Thoracic aorta (tissue), 2 donors: Measurements from ENCODE around the gene GTF2I. TPM values are rescaled to one million over a fixed set of nuclear protein-coding genes. Genes with fewer than 3 reads are reported as not detected.
"Not testable (repeated sequence)": the region's sequence is repeated elsewhere in the genome, so short reads cannot be mapped to it uniquely, and the experiment has no call there.

ENCODE experiments used
- ATAC-seq: fragments of 150-250 bp; one replicate; pipeline ENCODE4 v1.8.0; 2017; ENCODE audit warnings: low read depth; ENCODE audit not compliant: insufficient number of reproducible peaks, low FRiP score
- DNase-seq: peaks from one replicate; pipeline ENCODE4 v3.0.0-alpha.2; 2020; ENCODE audit warnings: low spot score
- H3K27ac ChIP-seq, 2 donors: fragments of 200-600 bp; sonication (generic); 1 replicate in 1 of 2; 2 replicates in 1 of 2; pipeline ENCODE4 v1.5.1; 2016; ENCODE audit warnings: mild to moderate bottlenecking in 2 of 2, moderate library complexity in 2 of 2
- H3K27me3 ChIP-seq: fragments of 200-600 bp; sonication (generic); replicated peaks from 2 replicates; pipeline ENCODE4 v1.6.0; 2016; ENCODE audit warnings: mild to moderate bottlenecking; ENCODE audit not compliant: insufficient read depth
- H3K36me3 ChIP-seq: fragments of 200-600 bp; sonication (generic); one replicate; pipeline ENCODE4 v1.5.1; 2016
- H3K4me1 ChIP-seq, 2 donors: fragments of 200-600 bp; sonication (generic); 1 replicate in 1 of 2; 2 replicates in 1 of 2; pipeline versions ENCODE4 v1.5.1 to v1.6.0; 2016; ENCODE audit warnings: low read depth in 2 of 2, mild to moderate bottlenecking in 1 of 2; ENCODE audit not compliant: control insufficient read depth in 1 of 2
- H3K4me3 ChIP-seq: fragments of 200-600 bp; sonication (generic); 2 replicates; pipeline ENCODE4 v1.5.1; 2016; ENCODE audit warnings: mild to moderate bottlenecking
- H3K9me3 ChIP-seq: fragments of 200-600 bp; sonication (generic); 2 replicates; pipeline ENCODE4 v1.5.1; 2016
- CTCF ChIP-seq: fragments of 200-600 bp; sonication (generic); IDR thresholded peaks from one replicate; pipeline ENCODE4 v1.5.1; 2019; ENCODE audit warnings: antibody characterized with exemption
- total RNA-seq, 2 donors: library from RNA; depleted of rRNA; stranded (reverse); fragments of >200 nt; gene quantifications; one replicate each; pipeline versions ENCODE4 v1.1.0 to v1.2.3, GENCODE V29; 2016

Gene GTF2I
- total RNA-seq, 2 donors from 2014 or later, result 107 to 157 TPM

GRCh38 chr7:74632505-74632904, 25.0 kb upstream of the GTF2I start:
- no peaks in the 10 kb centered on the region for H3K9me3 ChIP-seq
- no peak for TF ChIP-seq CTCF
- no peaks in the 10 kb centered on the region for H3K36me3 ChIP-seq
- no peaks in the 10 kb centered on the region for H3K27me3 ChIP-seq
- H3K4me1 ChIP-seq, result peaks cover 9 to 23% of the 10 kb centered on the region in 2 donors
- DNase-seq, result no peak
- H3K27ac ChIP-seq, result no peak overlapping the region
- H3K4me3 ChIP-seq, result no peak overlapping the region
- no peak for ATAC-seq

- Histone ChIP-seq H3K36me3 (no peaks in the 10 kb centered on the region), H3K9me3 (no peaks in the 10 kb centered on the region), H3K27ac (no peak overlapping the region), H3K4me3 (no peak overlapping the region), H3K4me1 (peaks cover 5 to 17% of the 10 kb centered on the region in 2 donors), H3K27me3 (no peaks in the 10 kb centered on the region)
- TF ChIP-seq CTCF, result no peak
- no peak for DNase-seq
- ATAC-seq, result no peak
Observed at GRCh38 chr7:74633451-74633921, 24.0 kb upstream of the GTF2I start.

- Histone ChIP-seq H3K36me3 (no peaks in the 10 kb centered on the region), H3K27me3 (no peaks in the 10 kb centered on the region), H3K27ac (no peak overlapping the region), H3K4me3 (no peak overlapping the region), H3K4me1 (peaks cover 5 to 17% of the 10 kb centered on the region in 2 donors), H3K9me3 (no peaks in the 10 kb centered on the region)
- DNase-seq (no peak), ATAC-seq (no peak)
- TF ChIP-seq CTCF, result no peak
Observed at GRCh38 chr7:74637745-74638144, 19.8 kb upstream of the GTF2I start.

- not testable (repeated sequence) for H3K27me3 ChIP-seq, H3K4me1 ChIP-seq, H3K36me3 ChIP-seq, H3K9me3 ChIP-seq, DNase-seq
- Histone ChIP-seq H3K27ac (peak overlapping the region in 1 of 2 donors; percentile 41), H3K4me3 (peak overlapping the region; percentile 68)
- ATAC-seq, result peak; percentile 60
Observed at GRCh38 chr7:74650055-74650454, 7.5 kb upstream of the GTF2I start.

- ATAC-seq, H3K36me3 ChIP-seq, H3K4me1 ChIP-seq, DNase-seq, H3K9me3 ChIP-seq, H3K27me3 ChIP-seq: not testable (repeated sequence)
- Histone ChIP-seq H3K4me3 (peak overlapping the region; percentile 68), H3K27ac (peak overlapping the region in 1 of 2 donors; percentile 41)
Observed at GRCh38 chr7:74650493-74651132, 6.9 kb upstream of the GTF2I start.

GRCh38 chr7:74651133-74651504, 6.4 kb upstream of the GTF2I start:
- not testable (repeated sequence) for DNase-seq, H3K27me3 ChIP-seq, H3K4me3 ChIP-seq, H3K36me3 ChIP-seq, H3K9me3 ChIP-seq, H3K27ac ChIP-seq, ATAC-seq
- H3K4me1 ChIP-seq, result peaks cover 3 to 10% of the 10 kb centered on the region in 2 donors

GRCh38 chr7:74653686-74654181, 3.8 kb upstream of the GTF2I start:
- peaks cover 3 to 13% of the 10 kb centered on the region in 2 donors for H3K4me1 ChIP-seq
- no peak for ATAC-seq
- DNase-seq, result no peak
- H3K27ac ChIP-seq, result no peak overlapping the region
- H3K9me3 ChIP-seq, result no peaks in the 10 kb centered on the region
- H3K27me3 ChIP-seq, result no peaks in the 10 kb centered on the region
- no peak for TF ChIP-seq CTCF
- no peaks in the 10 kb centered on the region for H3K36me3 ChIP-seq
- no peak overlapping the region for H3K4me3 ChIP-seq
